Measurements from ENCODE around the gene CSNK2A2. TPM values are rescaled to one million over a fixed set of nuclear protein-coding genes. Genes with fewer than 3 reads are reported as not detected.

Gene CSNK2A2
- total RNA-seq, 1 donor from 2014 or later, result 81.6 TPM

DNA sequence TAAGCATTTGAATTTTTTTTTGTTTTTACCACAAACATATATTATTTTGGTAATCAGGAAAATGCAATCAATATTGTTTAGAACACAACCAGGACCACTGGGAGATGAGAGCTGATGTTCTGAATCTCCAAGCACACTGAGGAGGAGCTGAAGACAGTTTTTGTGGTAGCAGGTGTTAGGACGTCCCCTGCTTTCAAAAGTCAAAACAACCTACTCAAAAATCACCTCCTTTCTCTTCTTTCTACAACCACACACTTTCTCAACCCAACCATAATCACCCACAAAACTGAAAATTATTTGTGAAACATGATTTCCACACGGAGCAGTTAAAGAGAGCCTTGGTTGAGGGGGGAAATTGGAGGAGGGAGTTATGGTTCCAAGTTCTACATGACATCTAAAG is 42.1 kb downstream of the CSNK2A2 start:
- Histone ChIP-seq H3K9me3 (ENCODE audit: low read depth) (no peaks in the 10 kb centered on the region), H3F3A (ENCODE audit: low read depth) (no peaks in the 10 kb centered on the region)
- H3K27me3 Mint-ChIP-seq (ENCODE audit: insufficient read depth, low read depth), result no peaks in the 10 kb centered on the region

DNA sequence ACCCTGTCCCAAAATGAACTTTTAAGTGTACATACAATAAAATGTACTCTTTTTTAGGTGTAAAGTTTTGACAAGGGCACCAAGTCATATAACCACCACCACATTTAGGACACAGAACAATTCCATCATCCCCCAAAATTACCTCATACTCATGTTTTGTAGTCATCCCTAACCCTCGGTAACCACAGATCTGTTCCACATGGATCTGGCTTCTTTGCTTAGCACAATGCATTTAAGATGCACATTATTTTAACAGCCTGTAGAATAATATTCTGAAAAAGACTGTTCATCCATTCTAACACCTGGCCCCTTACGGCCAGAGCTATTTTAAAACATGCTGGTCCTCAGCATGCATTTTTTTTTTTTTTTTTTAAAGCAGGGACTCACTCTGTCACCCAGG is 43.6 kb downstream of the CSNK2A2 start:
- Histone ChIP-seq H3F3A (ENCODE audit: low read depth) (no peaks in the 10 kb centered on the region), H3K36me3 (no peaks in the 10 kb centered on the region), H3K27ac (no peak overlapping the region), H3K4me3 (no peak overlapping the region), H3K4me2 (no peak overlapping the region), H3K9me3 (ENCODE audit: low read depth) (no peaks in the 10 kb centered on the region), H3K79me2 (ENCODE audit: low read depth) (no peaks in the 10 kb centered on the region), H2AFZ (replicated peaks) (no peak overlapping the region), H3K27me3 (no peaks in the 10 kb centered on the region), H3K4me1 (no peaks in the 10 kb centered on the region), H4K20me1 (ENCODE audit: low read depth) (no peaks in the 10 kb centered on the region), H3K9ac (no peak overlapping the region)
- no peaks in the 10 kb centered on the region for H3K4me1 Mint-ChIP-seq
- no peak overlapping the region for H3K4me3 Mint-ChIP-seq
- no peak overlapping the region for H3K27ac Mint-ChIP-seq
- DNase-seq (ENCODE audit: low spot score), result no peak
- peaks cover under 1% of the 10 kb centered on the region for H3K36me3 Mint-ChIP-seq
- TF ChIP-seq EZH2 (IDR thresholded peaks at IDR 0.05), result no peak
- TF ChIP-seq EZH2phosphoT487 (IDR thresholded peaks at IDR 0.05), result no peak
- TF ChIP-seq, protein P1, sequence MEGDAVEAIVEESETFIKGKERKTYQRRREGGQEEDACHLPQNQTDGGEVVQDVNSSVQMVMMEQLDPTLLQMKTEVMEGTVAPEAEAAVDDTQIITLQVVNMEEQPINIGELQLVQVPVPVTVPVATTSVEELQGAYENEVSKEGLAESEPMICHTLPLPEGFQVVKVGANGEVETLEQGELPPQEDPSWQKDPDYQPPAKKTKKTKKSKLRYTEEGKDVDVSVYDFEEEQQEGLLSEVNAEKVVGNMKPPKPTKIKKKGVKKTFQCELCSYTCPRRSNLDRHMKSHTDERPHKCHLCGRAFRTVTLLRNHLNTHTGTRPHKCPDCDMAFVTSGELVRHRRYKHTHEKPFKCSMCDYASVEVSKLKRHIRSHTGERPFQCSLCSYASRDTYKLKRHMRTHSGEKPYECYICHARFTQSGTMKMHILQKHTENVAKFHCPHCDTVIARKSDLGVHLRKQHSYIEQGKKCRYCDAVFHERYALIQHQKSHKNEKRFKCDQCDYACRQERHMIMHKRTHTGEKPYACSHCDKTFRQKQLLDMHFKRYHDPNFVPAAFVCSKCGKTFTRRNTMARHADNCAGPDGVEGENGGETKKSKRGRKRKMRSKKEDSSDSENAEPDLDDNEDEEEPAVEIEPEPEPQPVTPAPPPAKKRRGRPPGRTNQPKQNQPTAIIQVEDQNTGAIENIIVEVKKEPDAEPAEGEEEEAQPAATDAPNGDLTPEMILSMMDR (IDR thresholded peaks at IDR 0.05), result no peak
- no peaks in the 10 kb centered on the region for H3K9me3 Mint-ChIP-seq
- no peaks in the 10 kb centered on the region for H3K27me3 Mint-ChIP-seq (ENCODE audit: insufficient read depth, low read depth)

More for the DNA sequence above, 42.1 kb downstream of the CSNK2A2 start:
- no peak for TF ChIP-seq EZH2phosphoT487 (IDR thresholded peaks at IDR 0.05)
- TF ChIP-seq, protein P1 (IDR thresholded peaks at IDR 0.05), result no peak
- no peak for TF ChIP-seq EZH2 (IDR thresholded peaks at IDR 0.05)
- H3K27ac Mint-ChIP-seq, result no peak overlapping the region
- Histone ChIP-seq H3K79me2 (ENCODE audit: low read depth) (no peaks in the 10 kb centered on the region), H3K4me3 (no peak overlapping the region), H3K36me3 (no peaks in the 10 kb centered on the region), H3K27me3 (no peaks in the 10 kb centered on the region), H2AFZ (replicated peaks) (no peak overlapping the region), H3K4me1 (no peaks in the 10 kb centered on the region), H4K20me1 (ENCODE audit: low read depth) (no peaks in the 10 kb centered on the region), H3K4me2 (no peak overlapping the region), H3K27ac (no peak overlapping the region), H3K9ac (no peak overlapping the region)
- peaks cover 1% of the 10 kb centered on the region for H3K36me3 Mint-ChIP-seq
- H3K4me3 Mint-ChIP-seq, result no peak overlapping the region
- H3K9me3 Mint-ChIP-seq, result no peaks in the 10 kb centered on the region
- no peaks in the 10 kb centered on the region for H3K4me1 Mint-ChIP-seq
- no peak for DNase-seq (ENCODE audit: low spot score)

DNA sequence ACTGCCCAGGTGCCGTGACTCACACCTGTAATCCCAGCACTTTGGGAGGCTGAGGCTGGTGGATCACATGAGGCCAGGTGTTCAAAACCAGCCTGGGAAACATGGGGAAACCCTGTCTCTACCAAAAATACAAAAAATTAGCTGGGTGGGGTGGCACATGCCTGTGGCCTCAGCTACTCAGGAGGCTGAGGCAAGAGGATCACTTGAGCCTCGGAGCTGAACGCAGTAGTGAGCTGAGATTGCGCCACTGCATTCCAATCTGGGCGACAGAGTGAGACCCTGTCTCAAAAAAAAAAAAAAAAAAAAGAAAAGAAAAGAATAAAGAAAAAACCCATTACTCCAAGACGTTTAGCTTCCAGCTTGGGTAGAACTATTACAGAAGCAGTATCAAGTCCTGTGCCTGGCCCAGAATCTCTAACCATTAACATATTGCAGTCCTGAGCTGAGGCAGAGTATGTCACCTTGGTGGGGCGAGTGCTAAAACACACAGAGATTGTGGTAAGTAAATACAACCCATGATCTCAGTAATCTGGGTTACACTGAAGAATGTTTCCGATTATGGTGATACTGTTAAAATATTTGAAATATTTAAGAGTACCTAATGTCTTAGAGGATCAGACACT is 45.5 kb downstream of the CSNK2A2 start:
- Mint-ChIP-seq H3K27ac (no peak overlapping the region), H3K27me3 (ENCODE audit: insufficient read depth, low read depth) (no peaks in the 10 kb centered on the region), H3K4me1 (no peaks in the 10 kb centered on the region), H3K4me3 (no peak overlapping the region), H3K36me3 (no peaks in the 10 kb centered on the region), H3K9me3 (no peaks in the 10 kb centered on the region)
- Histone ChIP-seq H4K20me1 (ENCODE audit: low read depth) (no peaks in the 10 kb centered on the region), H3K4me2 (no peak overlapping the region), H2AFZ (replicated peaks) (no peak overlapping the region), H3K4me1 (no peaks in the 10 kb centered on the region), H3K27me3 (no peaks in the 10 kb centered on the region), H3K36me3 (no peaks in the 10 kb centered on the region), H3K9me3 (ENCODE audit: low read depth) (no peaks in the 10 kb centered on the region), H3F3A (ENCODE audit: low read depth) (no peaks in the 10 kb centered on the region), H3K27ac (no peak overlapping the region), H3K4me3 (no peak overlapping the region), H3K79me2 (ENCODE audit: low read depth) (no peaks in the 10 kb centered on the region), H3K9ac (no peak overlapping the region)
- DNase-seq (ENCODE audit: low spot score), result no peak
- TF ChIP-seq, protein P1 (IDR thresholded peaks at IDR 0.05), result no peak
- TF ChIP-seq EZH2phosphoT487 (IDR thresholded peaks at IDR 0.05) (no peak), EZH2 (IDR thresholded peaks at IDR 0.05) (no peak)
